ENCODE results near the gene SLC38A2. TPM values are rescaled to one million over a fixed set of nuclear protein-coding genes. Genes with fewer than 3 reads are reported as not detected.

SLC38A2 gene
- total and polyA plus RNA-seq, 2 donors (not counting 1 experiment from before 2014, with no cell fraction given) = 61.6 to 202 TPM

DNA sequence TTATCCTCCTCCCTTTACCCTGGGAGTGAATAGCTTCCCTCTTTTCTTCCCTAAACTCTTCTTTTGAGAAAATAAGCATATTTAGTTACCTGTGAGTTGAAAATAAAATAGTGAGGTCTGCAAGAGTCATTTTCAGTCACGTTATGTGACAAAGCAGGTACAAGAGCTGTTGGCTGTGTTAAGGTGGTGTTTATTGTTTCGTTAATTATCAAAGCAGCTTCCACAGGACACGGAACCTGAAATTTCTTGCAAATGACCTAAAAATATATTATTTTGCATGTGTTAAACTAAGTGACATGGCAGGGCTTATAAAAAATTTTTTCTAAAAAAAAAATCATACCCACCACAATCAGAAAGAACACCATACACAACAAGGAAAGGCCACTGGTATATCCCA lies 8.3 kb downstream of the SLC38A2 start:
- TF ChIP-seq EZH2 (IDR thresholded peaks at IDR 0.05; ENCODE audit: borderline replicate concordance, insufficient read depth, low read depth, low read length, poor library complexity, severe bottlenecking) (no peak), CTCF (IDR thresholded peaks at IDR 0.05) (no peak)
- Histone ChIP-seq H3K4me1 (ENCODE audit: control insufficient read depth in 2 of 2, insufficient read depth in 2 of 2, low read length in 2 of 2) (peaks cover 32 to 39% of the 10 kb centered on the region in 2 donors), H3K79me2 (ENCODE audit: control insufficient read depth, insufficient read depth, low read length) (peaks cover 13% of the 10 kb centered on the region), H4K20me1 (ENCODE audit: control insufficient read depth, insufficient read depth, low read length, poor library complexity, severe bottlenecking) (peaks cover 24% of the 10 kb centered on the region), H3K9me3 (ENCODE audit: control extremely low read depth in 1 of 3, control insufficient read depth in 2 of 3, insufficient read depth in 1 of 3, low read length in 2 of 3) (no peaks in the 10 kb centered on the region), H3K4me2 (replicated peaks; ENCODE audit: low read depth, low read length, poor library complexity, severe bottlenecking) (no peak overlapping the region), H3K27me3 (replicated peaks in 1 of 4; ENCODE audit: control extremely low read depth in 1 of 4, control insufficient read depth in 3 of 4, insufficient read depth in 4 of 4, low read length in 3 of 4) (no peaks in the 10 kb centered on the region), H3K36me3 (replicated peaks in 1 of 2; ENCODE audit: control extremely low read depth in 1 of 2, control insufficient read depth in 1 of 2, extremely low read depth in 1 of 2, insufficient read depth in 2 of 2, low read length in 1 of 2) (peaks cover 8 to 100% of the 10 kb centered on the region in 2 experiments), H3K9ac (ENCODE audit: low read length) (no peak overlapping the region), H2AFZ (ENCODE audit: insufficient read depth, low read depth, low read length, poor library complexity, severe bottlenecking) (no peak overlapping the region), H3K27ac (ENCODE audit: low read length in 2 of 2) (peak overlapping the region in 1 of 2 donors; percentile 33), H3K4me3 (ENCODE audit: control extremely low read depth in 1 of 5, extremely low read depth in 1 of 5, insufficient read depth in 1 of 5, low read depth in 2 of 5, low read length in 4 of 5) (no peak overlapping the region)
- ATAC-seq (ENCODE audit: low read depth) = no peak
- DNase-seq = no peak
- WGBS (ENCODE audit: insufficient coverage) = no CpG with 5 or more reads among the region's 3 CpGs
- H3K4me3 Mint-ChIP-seq = no peak overlapping the region
- ChIA-PET CTCF (interaction anchor here (0.7 to 2.8 kb wide), 2 partner anchors 297 to 373 kb away, joined by 5 to 10 read pairs; no protein-coding TSS in a partner anchor), POLR2A (no interaction called here)
- intact Hi-C loops (cut with micrococcal nuclease) = no loop called here
- no peaks in the 10 kb centered on the region for H3K27me3 Mint-ChIP-seq
- peaks cover 62% of the 10 kb centered on the region for H3K4me1 Mint-ChIP-seq
- no peaks in the 10 kb centered on the region for H3K9me3 Mint-ChIP-seq (ENCODE audit: insufficient read depth)
- H3K27ac Mint-ChIP-seq = no peak overlapping the region

GRCh38 chr12:46363582-46364299 lies 8.8 kb downstream of the SLC38A2 start:
- Mint-ChIP-seq H3K4me1 (peaks cover 57% of the 10 kb centered on the region), H3K27ac (no peak overlapping the region), H3K9me3 (ENCODE audit: insufficient read depth) (no peaks in the 10 kb centered on the region), H3K27me3 (no peaks in the 10 kb centered on the region), H3K4me3 (no peak overlapping the region)
- TF ChIP-seq CTCF (IDR thresholded peaks at IDR 0.05) = no peak
- TF ChIP-seq EZH2 (IDR thresholded peaks at IDR 0.05; ENCODE audit: borderline replicate concordance, insufficient read depth, low read depth, low read length, poor library complexity, severe bottlenecking) = no peak
- Histone ChIP-seq H3K9me3 (ENCODE audit: control extremely low read depth in 1 of 3, control insufficient read depth in 2 of 3, insufficient read depth in 1 of 3, low read length in 2 of 3) (no peaks in the 10 kb centered on the region), H3K4me1 (ENCODE audit: control insufficient read depth in 2 of 2, insufficient read depth in 2 of 2, low read length in 2 of 2) (peaks cover 27 to 34% of the 10 kb centered on the region in 2 donors), H3K27ac (ENCODE audit: low read length in 2 of 2) (peak overlapping the region in 1 of 2 donors; percentile 33), H3K36me3 (replicated peaks in 1 of 2; ENCODE audit: control extremely low read depth in 1 of 2, control insufficient read depth in 1 of 2, extremely low read depth in 1 of 2, insufficient read depth in 2 of 2, low read length in 1 of 2) (peaks cover 10 to 100% of the 10 kb centered on the region in 2 experiments), H3K9ac (ENCODE audit: low read length) (no peak overlapping the region), H3K4me2 (replicated peaks; ENCODE audit: low read depth, low read length, poor library complexity, severe bottlenecking) (no peak overlapping the region), H3K27me3 (replicated peaks in 1 of 4; ENCODE audit: control extremely low read depth in 1 of 4, control insufficient read depth in 3 of 4, insufficient read depth in 4 of 4, low read length in 3 of 4) (no peaks in the 10 kb centered on the region), H4K20me1 (ENCODE audit: control insufficient read depth, insufficient read depth, low read length, poor library complexity, severe bottlenecking) (peaks cover 18% of the 10 kb centered on the region), H3K79me2 (ENCODE audit: control insufficient read depth, insufficient read depth, low read length) (peaks cover 8% of the 10 kb centered on the region), H2AFZ (ENCODE audit: insufficient read depth, low read depth, low read length, poor library complexity, severe bottlenecking) (no peak overlapping the region), H3K4me3 (ENCODE audit: control extremely low read depth in 1 of 5, extremely low read depth in 1 of 5, insufficient read depth in 1 of 5, low read depth in 2 of 5, low read length in 4 of 5) (no peak overlapping the region)
- POLR2A ChIA-PET = no interaction called here
- DNase-seq = no peak
- no peak for ATAC-seq (ENCODE audit: low read depth)
- intact Hi-C loops (cut with micrococcal nuclease) = no loop called here
- WGBS (ENCODE audit: insufficient coverage) = no CpG with 5 or more reads among the region's 9 CpGs
- CTCF ChIA-PET = interaction anchor here (0.7 to 2.8 kb wide), 3 partner anchors 10 to 373 kb away, joined by 5 to 10 read pairs (median 5); no protein-coding TSS in a partner anchor
